Measurements from ENCODE around the gene TRPM6. TPM values are rescaled to one million over a fixed set of nuclear protein-coding genes. Genes with fewer than 3 reads are reported as not detected.
"Not testable (repeated sequence)": the region's sequence is repeated elsewhere in the genome, so short reads cannot be mapped to it uniquely, and the experiment has no call there.

TRPM6 gene
- total and polyA plus RNA-seq, 8 donors = under 0.01 to 18.8 (median 2.3) TPM; not detected in 2

DNA sequence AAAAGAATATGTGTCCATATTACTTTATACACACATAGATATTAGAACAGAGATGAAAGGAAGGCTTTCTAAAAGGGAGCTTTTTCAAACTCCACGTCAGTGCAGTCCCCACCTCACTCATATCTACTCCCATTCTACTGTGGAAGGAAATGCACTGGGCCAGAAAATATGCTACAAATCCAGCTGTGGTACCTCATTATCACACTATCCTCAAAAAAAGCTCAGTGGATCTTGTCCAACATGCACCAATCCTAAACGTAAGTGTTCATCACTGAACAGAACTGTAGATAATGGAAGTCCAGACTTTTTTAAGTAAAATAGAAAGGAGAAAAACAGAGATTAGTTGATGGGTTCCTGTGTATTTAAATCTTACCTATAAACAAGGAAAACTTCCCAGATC is 27.9 kb downstream of the TRPM6 start:
- Histone ChIP-seq H3K27me3 (no peaks in the 10 kb centered on the region), H3K4me3 (no peak overlapping the region), H3K27ac (no peak overlapping the region), H3K9me3 (no peaks in the 10 kb centered on the region), H3K4me1 (peaks cover 0 to 6% (median 3%) of the 10 kb centered on the region in 4 donors), H3K36me3 (no peaks in the 10 kb centered on the region)
- intact Hi-C loops (cut with DNase I; ENCODE audit: low total_unique reads) = no loop called here
- TF ChIP-seq POLR2AphosphoS5 (IDR thresholded peaks at IDR 0.05) (no peak), POLR2A (IDR thresholded peaks at IDR 0.05) (no peak), EP300 (IDR thresholded peaks at IDR 0.05) (no peak)
- TF ChIP-seq, protein P1, sequence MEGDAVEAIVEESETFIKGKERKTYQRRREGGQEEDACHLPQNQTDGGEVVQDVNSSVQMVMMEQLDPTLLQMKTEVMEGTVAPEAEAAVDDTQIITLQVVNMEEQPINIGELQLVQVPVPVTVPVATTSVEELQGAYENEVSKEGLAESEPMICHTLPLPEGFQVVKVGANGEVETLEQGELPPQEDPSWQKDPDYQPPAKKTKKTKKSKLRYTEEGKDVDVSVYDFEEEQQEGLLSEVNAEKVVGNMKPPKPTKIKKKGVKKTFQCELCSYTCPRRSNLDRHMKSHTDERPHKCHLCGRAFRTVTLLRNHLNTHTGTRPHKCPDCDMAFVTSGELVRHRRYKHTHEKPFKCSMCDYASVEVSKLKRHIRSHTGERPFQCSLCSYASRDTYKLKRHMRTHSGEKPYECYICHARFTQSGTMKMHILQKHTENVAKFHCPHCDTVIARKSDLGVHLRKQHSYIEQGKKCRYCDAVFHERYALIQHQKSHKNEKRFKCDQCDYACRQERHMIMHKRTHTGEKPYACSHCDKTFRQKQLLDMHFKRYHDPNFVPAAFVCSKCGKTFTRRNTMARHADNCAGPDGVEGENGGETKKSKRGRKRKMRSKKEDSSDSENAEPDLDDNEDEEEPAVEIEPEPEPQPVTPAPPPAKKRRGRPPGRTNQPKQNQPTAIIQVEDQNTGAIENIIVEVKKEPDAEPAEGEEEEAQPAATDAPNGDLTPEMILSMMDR (IDR thresholded peaks at IDR 0.05) = no peak
- WGBS, 5 donors = 70 to 87% (median 73%) methylated on average over 2 of the region's 2 CpGs
- DNase-seq = no peak

GRCh38 chr9:74858751-74859414 is 28.8 kb downstream of the TRPM6 start:
- 71 to 82% (median 80%) methylated on average over 4 of the region's 4 CpGs for WGBS, 5 donors
- H3K27me3 ChIP-seq = no peaks in the 10 kb centered on the region
- DNase-seq = no peak
- H3K4me1 ChIP-seq = peaks cover 0 to 6% (median 3%) of the 10 kb centered on the region in 4 donors
- no peak overlapping the region for H3K4me3 ChIP-seq
- intact Hi-C loops (cut with DNase I; ENCODE audit: low total_unique reads) = no loop called here
- H3K36me3 ChIP-seq = no peaks in the 10 kb centered on the region
- H3K9me3 ChIP-seq = no peaks in the 10 kb centered on the region
- TF ChIP-seq POLR2A (IDR thresholded peaks at IDR 0.05) (no peak), POLR2AphosphoS5 (IDR thresholded peaks at IDR 0.05) (no peak), EP300 (IDR thresholded peaks at IDR 0.05) (no peak)
- TF ChIP-seq, protein P1 (IDR thresholded peaks at IDR 0.05) = no peak
- no peak overlapping the region for H3K27ac ChIP-seq

GRCh38 chr9:74856989-74857388 is 30.7 kb downstream of the TRPM6 start:
- Histone ChIP-seq H3K4me1 (peaks cover 0 to 6% (median 3%) of the 10 kb centered on the region in 4 donors), H3K4me3 (no peak overlapping the region), H3K27me3 (no peaks in the 10 kb centered on the region), H3K9me3 (no peaks in the 10 kb centered on the region), H3K27ac (no peak overlapping the region), H3K36me3 (no peaks in the 10 kb centered on the region)
- DNase-seq = peak in 1 of 2 donors; percentile 30
- TF ChIP-seq, protein P1 (IDR thresholded peaks at IDR 0.05) = no peak
- TF ChIP-seq POLR2AphosphoS5 (IDR thresholded peaks at IDR 0.05) (no peak), EP300 (IDR thresholded peaks at IDR 0.05) (no peak), POLR2A (IDR thresholded peaks at IDR 0.05) (no peak)
- intact Hi-C loops (cut with DNase I; ENCODE audit: low total_unique reads) = no loop called here

GRCh38 chr9:74855072-74855471 is 32.6 kb downstream of the TRPM6 start:
- Histone ChIP-seq H3K4me3 (no peak overlapping the region), H3K36me3 (no peaks in the 10 kb centered on the region), H3K27ac (no peak overlapping the region), H3K4me1 (no peaks in the 10 kb centered on the region), H3K9me3 (no peaks in the 10 kb centered on the region), H3K27me3 (no peaks in the 10 kb centered on the region)
- DNase-seq = no peak
- intact Hi-C loops (cut with DNase I; ENCODE audit: low total_unique reads) = no loop called here
- 87 to 91% (median 90%) methylated on average over 6 of the region's 6 CpGs for WGBS, 5 donors
- TF ChIP-seq EP300 (IDR thresholded peaks at IDR 0.05) (no peak), POLR2A (IDR thresholded peaks at IDR 0.05) (no peak), POLR2AphosphoS5 (IDR thresholded peaks at IDR 0.05) (no peak)
- TF ChIP-seq, protein P1 (IDR thresholded peaks at IDR 0.05) = no peak

DNA sequence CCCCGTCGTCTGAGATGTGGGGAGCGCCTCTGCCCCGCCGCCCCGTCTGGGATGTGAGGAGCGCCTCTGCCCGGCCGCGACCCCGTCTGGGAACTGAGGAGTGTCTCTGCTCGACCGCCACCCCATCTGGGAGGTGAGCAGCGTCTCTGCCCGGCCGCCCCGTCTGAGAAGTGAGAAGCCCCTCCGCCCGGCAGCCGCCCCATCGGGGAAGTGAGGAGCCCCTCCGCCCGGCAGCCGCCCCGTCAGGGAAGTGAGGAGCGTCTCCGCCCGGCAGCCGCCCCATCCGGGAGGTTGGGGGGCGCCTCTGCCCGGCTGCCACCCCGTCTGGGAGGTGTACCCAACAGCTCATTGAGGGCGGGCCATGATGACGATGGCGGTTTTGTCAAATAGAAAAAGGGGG is 34.7 kb downstream of the TRPM6 start:
- WGBS, 5 donors = 94 to 97% (median 95%) methylated on average over 15 to 36 of the region's 36 CpGs
- not testable (repeated sequence) for DNase-seq

More for the DNA sequence above, 34.7 kb downstream of the TRPM6 start:
- H3K9me3 ChIP-seq; intact Hi-C loops (cut with DNase I; ENCODE audit: low total_unique reads); H3K4me1 ChIP-seq; H3K36me3 ChIP-seq; H3K4me3 ChIP-seq; H3K27me3 ChIP-seq; H3K27ac ChIP-seq: not testable (repeated sequence)

All from stomach (tissue), 9 donors.